Measurements from ENCODE around the gene ATXN2L. TPM values are rescaled to one million over a fixed set of nuclear protein-coding genes. Genes with fewer than 3 reads are reported as not detected.
A peak's percentile ranks its signal among the peaks of the same experiment; 100 is the strongest.
"Not testable (repeated sequence)": the region's sequence is repeated elsewhere in the genome, so short reads cannot be mapped to it uniquely, and the experiment has no call there.

The ATXN2L gene
- total and polyA plus RNA-seq, 2 of the 13 experiments (the other 11 are each of a cell fraction or from before 2014, with no cell fraction given) = 40.8 to 55.1 TPM

DNA sequence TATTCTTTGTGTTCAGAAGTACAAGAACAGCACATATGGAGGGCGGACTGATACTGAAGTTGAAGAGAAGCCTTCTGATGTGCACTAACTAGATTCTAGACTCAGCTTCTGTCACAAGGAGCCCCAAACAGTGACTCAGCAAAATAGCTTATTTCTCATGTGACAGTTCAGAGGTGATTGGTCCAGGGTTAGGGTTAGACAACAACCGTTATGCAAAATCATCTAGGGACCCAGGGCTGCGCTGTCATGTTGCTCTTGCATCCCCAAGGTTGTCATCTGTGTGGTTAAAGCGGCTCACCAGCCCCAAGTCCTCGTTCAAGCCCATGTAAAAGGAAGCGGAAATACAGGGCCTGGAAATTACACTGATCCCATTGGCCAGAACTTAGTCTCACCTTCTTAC, 41.1 kb upstream of the ATXN2L start:
- intact Hi-C loops (cut with micrococcal nuclease; ENCODE audit: unreplicated experiment); H3K36me3 ChIP-seq (replicated peaks in 1 of 2; ENCODE audit: control insufficient read depth in 1 of 2, insufficient read depth in 2 of 2, low read length in 2 of 2); FAIRE-seq; H3K9me3 ChIP-seq (ENCODE audit: low read length); POLR2A ChIA-PET; H3K9ac ChIP-seq (ENCODE audit: insufficient read depth, low read depth, low read length); H3K4me3 ChIP-seq (replicated peaks in 1 of 3; ENCODE audit: insufficient read depth in 1 of 3, low read depth in 2 of 3, low read length in 3 of 3); in situ Hi-C loops (cut with HindIII; ENCODE audit: extremely low pct_ligation_motif_present, low pct_unique_long_range_greater_than_20kb); BruUV-seq (replicated peaks); H3K4me2 ChIP-seq (ENCODE audit: low read depth, low read length); CTCF ChIA-PET (ENCODE audit: low intra/inter-chr PET ratio, low total read pairs); H3K27me3 ChIP-seq (ENCODE audit: control insufficient read depth in 1 of 2, insufficient read depth in 2 of 2, low read length in 2 of 2); H3K4me1 ChIP-seq (ENCODE audit: insufficient read depth, low read length); H4K20me1 ChIP-seq (ENCODE audit: insufficient read depth, low read length); H3K27ac ChIP-seq (ENCODE audit: extremely low read length, insufficient read depth, low read length); DNase-seq (ENCODE audit: low spot score); H3K79me2 ChIP-seq (ENCODE audit: insufficient read depth, low read length); H2AFZ ChIP-seq (ENCODE audit: low read length): not testable (repeated sequence)
- ATAC-seq = peak; percentile 75
- WGBS (ENCODE audit: low lambda C conversion rate) = no CpG with 5 or more reads among the region's 6 CpGs

GRCh38 chr16:28782357-28782756, 40.4 kb upstream of the ATXN2L start:
- H3K4me1 ChIP-seq (ENCODE audit: insufficient read depth, low read length); H3K36me3 ChIP-seq (replicated peaks in 1 of 2; ENCODE audit: control insufficient read depth in 1 of 2, insufficient read depth in 2 of 2, low read length in 2 of 2); DNase-seq (ENCODE audit: low spot score); H3K79me2 ChIP-seq (ENCODE audit: insufficient read depth, low read length); H3K27ac ChIP-seq (ENCODE audit: extremely low read length, insufficient read depth, low read length); intact Hi-C loops (cut with micrococcal nuclease; ENCODE audit: unreplicated experiment); H3K9me3 ChIP-seq (ENCODE audit: low read length); FAIRE-seq; POLR2A ChIA-PET; BruUV-seq (replicated peaks); CTCF ChIA-PET (ENCODE audit: low intra/inter-chr PET ratio, low total read pairs); H3K4me3 ChIP-seq (replicated peaks in 1 of 3; ENCODE audit: insufficient read depth in 1 of 3, low read depth in 2 of 3, low read length in 3 of 3); in situ Hi-C loops (cut with HindIII; ENCODE audit: extremely low pct_ligation_motif_present, low pct_unique_long_range_greater_than_20kb); H3K9ac ChIP-seq (ENCODE audit: insufficient read depth, low read depth, low read length); H2AFZ ChIP-seq (ENCODE audit: low read length); H3K4me2 ChIP-seq (ENCODE audit: low read depth, low read length); H3K27me3 ChIP-seq (ENCODE audit: control insufficient read depth in 1 of 2, insufficient read depth in 2 of 2, low read length in 2 of 2); H4K20me1 ChIP-seq (ENCODE audit: insufficient read depth, low read length): not testable (repeated sequence)
- WGBS (ENCODE audit: low lambda C conversion rate) = no CpG with 5 or more reads among the region's 4 CpGs
- peak; percentile 89 for ATAC-seq

DNA sequence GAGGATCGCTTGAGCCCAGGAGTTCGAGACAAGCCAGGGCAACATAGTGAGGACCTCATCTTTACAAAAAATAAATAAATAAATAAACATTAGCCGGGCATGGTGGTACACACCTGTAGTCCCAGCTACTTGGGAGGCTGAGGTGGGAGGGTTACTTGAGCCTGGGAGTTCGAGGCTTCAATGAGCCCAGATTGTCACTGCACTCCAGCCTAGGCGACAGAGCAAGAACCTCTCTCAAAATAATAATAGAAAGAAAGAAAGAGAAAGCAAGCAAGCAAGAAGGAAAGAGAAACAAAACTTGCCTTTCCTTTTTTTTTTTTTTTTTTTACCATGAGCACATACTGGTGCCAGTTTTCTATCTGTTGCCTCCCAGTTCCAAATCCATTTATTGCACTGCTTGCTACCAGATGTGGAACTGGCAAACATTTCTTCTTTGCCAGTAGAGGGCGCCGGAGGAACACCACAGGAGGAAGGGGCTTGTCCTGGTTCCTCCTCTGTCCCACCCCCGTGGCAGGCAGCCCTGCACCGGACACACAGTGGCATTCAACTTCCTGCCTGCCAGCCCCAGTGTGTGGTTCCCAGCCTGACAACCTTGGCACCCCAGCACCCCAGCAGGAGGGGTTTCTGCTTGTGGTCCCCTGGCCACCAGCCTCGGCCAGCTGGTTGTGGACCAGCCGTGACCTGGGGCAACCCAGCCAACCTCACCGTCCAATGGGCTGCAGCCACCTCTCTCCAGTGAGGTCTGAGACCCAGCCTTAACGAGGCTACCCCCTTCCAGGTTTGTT, 20.4 kb upstream of the ATXN2L start:
- H3K9ac ChIP-seq (ENCODE audit: insufficient read depth, low read depth, low read length); H3K27ac ChIP-seq (ENCODE audit: extremely low read length, insufficient read depth, low read length); H2AFZ ChIP-seq (ENCODE audit: low read length); POLR2A ChIA-PET; H3K4me3 ChIP-seq (replicated peaks in 1 of 3; ENCODE audit: insufficient read depth in 1 of 3, low read depth in 2 of 3, low read length in 3 of 3); CTCF ChIA-PET (ENCODE audit: low intra/inter-chr PET ratio, low total read pairs); H3K4me1 ChIP-seq (ENCODE audit: insufficient read depth, low read length); H3K36me3 ChIP-seq (replicated peaks in 1 of 2; ENCODE audit: control insufficient read depth in 1 of 2, insufficient read depth in 2 of 2, low read length in 2 of 2); FAIRE-seq; BruUV-seq (replicated peaks); intact Hi-C loops (cut with micrococcal nuclease; ENCODE audit: unreplicated experiment); H4K20me1 ChIP-seq (ENCODE audit: insufficient read depth, low read length); H3K9me3 ChIP-seq (ENCODE audit: low read length); in situ Hi-C loops (cut with HindIII; ENCODE audit: extremely low pct_ligation_motif_present, low pct_unique_long_range_greater_than_20kb); H3K79me2 ChIP-seq (ENCODE audit: insufficient read depth, low read length); H3K4me2 ChIP-seq (ENCODE audit: low read depth, low read length); H3K27me3 ChIP-seq (ENCODE audit: control insufficient read depth in 1 of 2, insufficient read depth in 2 of 2, low read length in 2 of 2): not testable (repeated sequence)
- ATAC-seq (peak; percentile 93), DNase-seq (ENCODE audit: low spot score) (peak; percentile 79)
- WGBS (ENCODE audit: low lambda C conversion rate) = 34% methylated on average over 7 of the region's 13 CpGs
- peak; percentile 59 for TF ChIP-seq CTCF (CRISPR knock-in tag; IDR thresholded peaks at IDR 0.05)
- peak; percentile 31; the same call in 1 of the 2 replicates for TF ChIP-seq SMC3 (IDR thresholded peaks at IDR 0.05; ENCODE audit: low read length)
- peak; percentile 50; the same call in 1 of the 2 replicates for TF ChIP-seq THAP11 (CRISPR knock-in tag; IDR thresholded peaks at IDR 0.05)
- TF ChIP-seq, protein P1, sequence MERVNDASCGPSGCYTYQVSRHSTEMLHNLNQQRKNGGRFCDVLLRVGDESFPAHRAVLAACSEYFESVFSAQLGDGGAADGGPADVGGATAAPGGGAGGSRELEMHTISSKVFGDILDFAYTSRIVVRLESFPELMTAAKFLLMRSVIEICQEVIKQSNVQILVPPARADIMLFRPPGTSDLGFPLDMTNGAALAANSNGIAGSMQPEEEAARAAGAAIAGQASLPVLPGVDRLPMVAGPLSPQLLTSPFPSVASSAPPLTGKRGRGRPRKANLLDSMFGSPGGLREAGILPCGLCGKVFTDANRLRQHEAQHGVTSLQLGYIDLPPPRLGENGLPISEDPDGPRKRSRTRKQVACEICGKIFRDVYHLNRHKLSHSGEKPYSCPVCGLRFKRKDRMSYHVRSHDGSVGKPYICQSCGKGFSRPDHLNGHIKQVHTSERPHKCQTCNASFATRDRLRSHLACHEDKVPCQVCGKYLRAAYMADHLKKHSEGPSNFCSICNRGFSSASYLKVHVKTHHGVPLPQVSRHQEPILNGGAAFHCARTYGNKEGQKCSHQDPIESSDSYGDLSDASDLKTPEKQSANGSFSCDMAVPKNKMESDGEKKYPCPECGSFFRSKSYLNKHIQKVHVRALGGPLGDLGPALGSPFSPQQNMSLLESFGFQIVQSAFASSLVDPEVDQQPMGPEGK (CRISPR knock-in tag; IDR thresholded peaks at IDR 0.05) = peak; percentile 67; the same call in 1 of the 2 replicates
- TF ChIP-seq KLF16 (CRISPR knock-in tag; IDR thresholded peaks at IDR 0.05) = peak in 1 of 2 experiments; percentile 36; a peak in 1 of 4 replicates
- 0 out of 2 replicates have a peak, but pooled peaks have one; percentile 26 for TF ChIP-seq RXRB (CRISPR knock-in tag; IDR thresholded peaks at IDR 0.05; ENCODE audit: borderline replicate concordance)
